ENCODE results near the gene LRRK2.

- TF ChIP-seq CTCF (IDR thresholded peaks at IDR 0.05) (no peak), POLR2A (IDR thresholded peaks at IDR 0.05) (no peak)
These were observed 16.9 kb downstream of the LRRK2 start for GRCh38 chr12:40241741-40242140.
